ENCODE data around the gene MAN2B1.

DNA sequence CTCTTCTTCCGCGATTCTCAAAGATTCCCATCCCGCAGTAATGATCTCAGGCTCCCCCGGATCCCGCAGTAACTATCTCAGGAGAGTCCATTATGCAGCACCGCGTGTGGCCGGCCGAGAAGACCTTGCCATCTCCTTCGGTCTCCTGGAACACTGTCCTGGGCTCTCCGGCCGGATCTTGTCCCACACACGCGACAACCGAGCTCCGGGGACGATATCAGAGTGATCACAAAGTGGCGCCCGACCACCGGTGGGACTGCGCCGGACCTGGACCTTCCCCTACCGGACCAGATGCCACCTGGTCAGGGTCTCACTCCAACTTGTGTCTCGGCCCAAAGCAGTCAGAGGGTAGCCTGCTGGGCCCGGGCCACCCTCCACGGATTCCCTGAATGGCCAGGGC, 24.0 kb downstream of the MAN2B1 start:
- no peak for TF ChIP-seq CTCF (IDR thresholded peaks at IDR 0.05; ENCODE audit: low read depth, low read length, poor library complexity, severe bottlenecking)
- TF ChIP-seq EZH2phosphoT487 (IDR thresholded peaks at IDR 0.05; ENCODE audit: borderline replicate concordance, low read length): no peak

All from DOHH2 (cell line).